Breast epithelium (tissue), 3 donors: ENCODE data around the gene LPP.

Source experiments
- CTCF ChIP-seq, 3 donors: fragments of 450-650 bp; IDR thresholded peaks; one replicate each; pipeline ENCODE4 v1.5.1; 2016 to 2017; ENCODE audit warnings: antibody characterized with exemption in 3 of 3, mild to moderate bottlenecking in 3 of 3, moderate library complexity in 3 of 3
- POLR2A ChIP-seq: fragments of 450-650 bp; IDR thresholded peaks from one replicate; pipeline ENCODE4 v1.6.1; 2016; ENCODE audit warnings: antibody characterized with exemption, mild to moderate bottlenecking, moderate library complexity

DNA sequence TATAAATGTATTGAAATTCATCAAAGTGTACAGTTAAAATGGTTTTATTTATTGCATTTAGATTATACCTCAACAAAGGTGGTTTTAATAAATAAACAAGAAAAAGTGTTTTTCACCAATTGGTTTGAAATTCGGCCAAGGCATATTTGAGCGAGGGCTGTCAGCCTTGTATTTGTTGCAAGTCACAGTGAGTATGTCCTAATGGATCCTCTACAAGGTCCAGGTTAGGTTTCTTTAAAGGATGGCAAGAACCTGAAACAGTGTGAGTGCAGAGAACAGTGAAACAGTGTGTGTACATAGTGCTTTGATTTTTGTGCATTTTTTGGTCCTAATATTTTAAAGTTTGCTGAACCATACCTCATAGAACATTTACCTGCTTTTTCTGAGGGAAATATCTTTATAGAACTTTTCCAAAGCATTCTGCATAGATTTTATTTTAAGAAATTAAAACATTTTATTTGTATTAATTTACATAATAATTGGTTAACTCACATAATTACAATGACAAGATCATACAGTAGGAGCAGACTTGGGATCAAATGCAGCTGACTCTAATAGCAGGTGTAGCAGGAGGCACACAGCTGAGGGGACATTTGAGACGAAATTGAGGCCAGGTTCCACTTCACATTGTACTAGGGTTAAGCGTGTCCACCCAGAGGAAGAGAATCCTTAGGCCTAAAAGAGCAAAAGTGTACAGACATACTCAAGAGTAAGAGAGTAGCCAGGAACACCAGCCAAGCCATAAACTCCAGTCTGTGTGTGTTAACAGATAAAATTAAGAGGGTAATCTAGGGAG is 589.0 kb downstream of the LPP start:
- TF ChIP-seq CTCF (IDR thresholded peaks at IDR 0.05), result no peak
- TF ChIP-seq POLR2A, result no peak
